Endothelial cell of umbilical vein (primary cell): ENCODE measurements around the gene PPARD. TPM values are rescaled to one million over a fixed set of nuclear protein-coding genes. Genes with fewer than 3 reads are reported as not detected.

Source experiments
- BruUV-seq: library from RNA; stranded (reverse); fragments of 400-500 nt; replicated peaks from 2 replicates; lab custom pipeline; 2021; lab: Mats Ljungman, UMichigan
- CTCF ChIA-PET: fragments of 300-600, 350-600 bp; sonication (Branson Sonifier 250); formaldehyde crosslinking; loops from one replicate; lab custom pipeline; 2021; ENCODE audit warnings: antibody characterized with exemption, inconsistent platforms; lab: Charles Lee
- POLR2A ChIA-PET: fragments of 300-600, 350-600 bp; sonication (Branson Sonifier 250); formaldehyde crosslinking; loops from one replicate; lab custom pipeline; 2021; ENCODE audit warnings: antibody characterized with exemption, inconsistent platforms; lab: Charles Lee
- DNase-seq: peaks from one replicate; pipeline ENCODE4 v3.0.0-alpha.2; 2011; ENCODE audit warnings: low read depth, low spot score
- FAIRE-seq: peaks from 2 replicates; lab custom pipeline; 2011; peaks lifted over from hg19 to GRCh38; lab: Jason Lieb, UNC
- H2AFZ ChIP-seq: 2 replicates; pipeline ENCODE4 v1.6.0; 2012; ENCODE audit warnings: low read depth, low read length, control low read depth, inconsistent platforms
- H3K27ac ChIP-seq: 2 replicates; pipeline ENCODE4 v1.5.1; 2011; ENCODE audit warnings: low read depth, mild to moderate bottlenecking, control low read depth, low read length, moderate library complexity; ENCODE audit not compliant: insufficient read depth
- H3K27me3 ChIP-seq, 2 experiments: 2 replicates each; pipeline versions ENCODE4 v1.6.0 to v1.6.1; 2011; ENCODE audit warnings: low read length in 2 of 2, mixed read lengths in 1 of 2; ENCODE audit not compliant: control insufficient read depth in 2 of 2, insufficient read depth in 2 of 2
- H3K36me3 ChIP-seq, 2 experiments: 2 replicates in 1 of 2; 3 replicates in 1 of 2; pipeline ENCODE4 v1.5.1; 2011; ENCODE audit warnings: low read length in 2 of 2, mild to moderate bottlenecking in 1 of 2, moderate library complexity in 1 of 2; ENCODE audit not compliant: control insufficient read depth in 2 of 2, insufficient read depth in 2 of 2; ENCODE audit errors: extremely low read depth in 1 of 2
- H3K4me1 ChIP-seq: 3 replicates; pipeline ENCODE4 v1.5.1; 2011; ENCODE audit warnings: mild to moderate bottlenecking, low read length; ENCODE audit not compliant: control insufficient read depth, insufficient read depth; ENCODE audit errors: extremely low read depth
- H3K4me2 ChIP-seq: 2 replicates; pipeline ENCODE4 v1.6.1; 2011; ENCODE audit warnings: low read length, control low read depth, mixed read lengths; ENCODE audit not compliant: insufficient read depth
- H3K4me3 ChIP-seq, 3 experiments: fragments of 200-600 bp in 1 of 3; sonication (generic), shearing (Covaris generic) in 1 of 3; replicated peaks in 1 of 3; 2 replicates each; pipeline ENCODE4 v1.5.1; 2011 to 2016; ENCODE audit warnings: control low read depth in 3 of 3, low read length in 3 of 3, mild to moderate bottlenecking in 2 of 3, inconsistent platforms in 1 of 3, low read depth in 1 of 3, moderate library complexity in 1 of 3; ENCODE audit not compliant: insufficient read depth in 1 of 3
- H3K79me2 ChIP-seq: 2 replicates; pipeline ENCODE4 v1.6.0; 2012; ENCODE audit warnings: low read length, inconsistent platforms; ENCODE audit not compliant: control insufficient read depth, insufficient read depth
- H3K9ac ChIP-seq: replicated peaks from 2 replicates; pipeline ENCODE3; 2011; ENCODE audit warnings: low read length, control low read depth; ENCODE audit not compliant: insufficient read depth; ENCODE audit errors: extremely low read depth
- H3K9me1 ChIP-seq: replicated peaks from 3 replicates; pipeline ENCODE4 v1.6.0; 2011; ENCODE audit warnings: mild to moderate bottlenecking, low read length; ENCODE audit not compliant: control insufficient read depth, insufficient read depth; ENCODE audit errors: extremely low read depth
- H3K9me3 ChIP-seq: replicated peaks from 2 replicates; pipeline ENCODE4 v1.5.1; 2012; ENCODE audit warnings: low read length, inconsistent platforms; ENCODE audit not compliant: control insufficient read depth, insufficient read depth
- H4K20me1 ChIP-seq: replicated peaks from 2 replicates; pipeline ENCODE3; 2011; ENCODE audit warnings: mild to moderate bottlenecking, low read length; ENCODE audit not compliant: control insufficient read depth, insufficient read depth; ENCODE audit errors: extremely low read depth
- EZH2 ChIP-seq: IDR thresholded peaks from 2 replicates; pipeline ENCODE4 v1.6.1; 2012; ENCODE audit warnings: borderline replicate concordance, low read depth, mild to moderate bottlenecking, moderate library complexity, low read length, inconsistent platforms; ENCODE audit not compliant: severe bottlenecking
- FOS ChIP-seq: IDR thresholded peaks from 2 replicates; pipeline ENCODE4 v1.6.1; 2011; ENCODE audit warnings: mild to moderate bottlenecking, low read length, moderate library complexity, borderline replicate concordance; ENCODE audit not compliant: insufficient read depth
- GATA2 ChIP-seq: IDR thresholded peaks from 2 replicates; pipeline ENCODE4 v1.7.0; 2011; ENCODE audit warnings: low read depth, mild to moderate bottlenecking, moderate library complexity, mixed read lengths, low read length; ENCODE audit not compliant: insufficient read length, insufficient read depth
- JUN ChIP-seq: IDR thresholded peaks from 2 replicates; pipeline ENCODE4 v1.6.1; 2011; ENCODE audit warnings: borderline replicate concordance, low read depth; ENCODE audit not compliant: insufficient read length, insufficient read depth
- MYC ChIP-seq: IDR thresholded peaks from one replicate; pipeline ENCODE4 v1.6.1; 2011; ENCODE audit warnings: mild to moderate bottlenecking, low read depth, low read length
- POLR2A ChIP-seq: IDR thresholded peaks from 2 replicates; pipeline ENCODE4 v1.6.1; 2012; ENCODE audit warnings: low read depth, mild to moderate bottlenecking, control low read depth, low read length
- POLR2AphosphoS5 ChIP-seq: IDR thresholded peaks from 2 replicates; pipeline ENCODE4 v1.6.1; 2012; ENCODE audit warnings: low read depth, mild to moderate bottlenecking, control low read depth, low read length, moderate library complexity; ENCODE audit not compliant: insufficient read depth
- dilution Hi-C: fragments of 300-500 bp; cut with MboI; formaldehyde crosslinking; loops from one replicate; pipeline ENCODE4 v1.15.0; 2019; ENCODE audit warnings: low sequenced_read_pairs; ENCODE audit not compliant: extremely low pct_ligation_motif_present
- intact Hi-C: fragments of 100-400 bp; cut with micrococcal nuclease; formaldehyde crosslinking; loops from one replicate; pipeline ENCODE4 v1.10.0; 2022
- polyA plus RNA-seq, 4 experiments: library from polyadenylated mRNA; depleted of rRNA in 3 of 4; stranded (reverse) in 3 of 4; unstranded in 1 of 4; fragments of >200 nt; gene quantifications; 2 replicates each; pipeline versions ENCODE4 v1.2.1 to v1.2.3, GENCODE V29; 2011 to 2012; ENCODE audit warnings: missing spikeins in 1 of 4
- total RNA-seq: library from RNA; stranded (reverse); gene quantifications from 2 replicates; pipeline ENCODE4 v1.2.3, GENCODE V29; 2021
- TF ChIP-seq, protein P1 (sequence below), 2 donors: IDR thresholded peaks; 1 replicate in 1 of 2; 2 replicates in 1 of 2; pipeline ENCODE4 v1.5.1; 2011; ENCODE audit warnings: low read length in 2 of 2, mild to moderate bottlenecking in 2 of 2, moderate library complexity in 2 of 2, control low read depth in 1 of 2, inconsistent platforms in 1 of 2, low read depth in 1 of 2; ENCODE audit not compliant: insufficient read depth in 1 of 2; ENCODE audit errors: extremely low read depth in 1 of 2
- TF ChIP-seq, protein P2 (sequence below): IDR thresholded peaks from 2 replicates; pipeline ENCODE4 v1.6.1; 2011; ENCODE audit not compliant: insufficient read depth, insufficient read length

Gene PPARD
- total and polyA plus RNA-seq, 2 donors (not counting 3 experiments of a cell fraction or from before 2014, with no cell fraction given) = 23.4 to 29.2 TPM

DNA sequence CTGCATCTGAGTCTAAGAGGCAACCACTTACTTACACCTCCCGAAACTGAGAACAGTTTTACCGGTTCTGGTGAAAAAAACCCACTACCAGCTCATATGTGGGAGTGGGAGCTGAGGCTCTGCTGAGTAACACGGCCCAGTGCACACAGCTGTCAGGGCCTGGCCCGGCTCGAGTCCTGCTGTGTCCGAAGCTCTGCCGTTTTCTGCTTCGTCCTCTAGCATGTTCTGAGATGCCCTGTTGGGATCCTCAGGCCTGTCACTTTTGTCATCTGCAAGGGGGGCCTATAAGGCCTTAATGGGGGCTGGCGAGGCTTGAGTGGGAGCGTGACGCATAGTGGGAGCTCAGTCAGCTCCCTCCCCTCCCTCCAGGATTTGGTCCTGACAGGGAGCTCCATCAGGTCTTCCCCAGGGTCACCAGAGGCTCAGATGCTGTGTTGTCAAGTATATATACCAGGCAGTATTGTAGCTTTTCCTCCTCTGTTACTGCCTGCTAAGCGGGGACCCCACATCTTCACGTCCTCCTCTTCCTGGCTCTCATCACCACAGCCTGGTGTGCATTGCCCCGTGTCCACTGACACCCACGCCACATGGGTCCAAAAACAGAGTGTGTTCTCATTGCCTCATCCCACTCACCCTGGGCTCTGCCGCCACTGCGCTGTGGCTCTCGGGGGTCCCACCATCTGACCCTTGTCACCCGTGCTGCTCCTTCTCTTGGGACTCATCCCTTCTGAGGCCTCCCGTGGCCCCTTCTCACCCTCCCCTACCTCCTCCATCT, 64.5 kb downstream of the PPARD start:
- no peak overlapping the region for H3K9ac ChIP-seq
- no peak for FAIRE-seq
- ChIA-PET POLR2A (no interaction called here), CTCF (interaction anchor here (0.9 to 2.4 kb wide), 4 partner anchors 12 to 79 kb away, joined by 3 to 10 read pairs (median 6); partner anchors contain the start of gene PPARD)
- no peak overlapping the region for H3K4me3 ChIP-seq
- TF ChIP-seq EZH2 (no peak), POLR2A (no peak), MYC (no peak), GATA2 (no peak), POLR2AphosphoS5 (no peak), JUN (no peak), FOS (no peak)
- TF ChIP-seq, protein P1, sequence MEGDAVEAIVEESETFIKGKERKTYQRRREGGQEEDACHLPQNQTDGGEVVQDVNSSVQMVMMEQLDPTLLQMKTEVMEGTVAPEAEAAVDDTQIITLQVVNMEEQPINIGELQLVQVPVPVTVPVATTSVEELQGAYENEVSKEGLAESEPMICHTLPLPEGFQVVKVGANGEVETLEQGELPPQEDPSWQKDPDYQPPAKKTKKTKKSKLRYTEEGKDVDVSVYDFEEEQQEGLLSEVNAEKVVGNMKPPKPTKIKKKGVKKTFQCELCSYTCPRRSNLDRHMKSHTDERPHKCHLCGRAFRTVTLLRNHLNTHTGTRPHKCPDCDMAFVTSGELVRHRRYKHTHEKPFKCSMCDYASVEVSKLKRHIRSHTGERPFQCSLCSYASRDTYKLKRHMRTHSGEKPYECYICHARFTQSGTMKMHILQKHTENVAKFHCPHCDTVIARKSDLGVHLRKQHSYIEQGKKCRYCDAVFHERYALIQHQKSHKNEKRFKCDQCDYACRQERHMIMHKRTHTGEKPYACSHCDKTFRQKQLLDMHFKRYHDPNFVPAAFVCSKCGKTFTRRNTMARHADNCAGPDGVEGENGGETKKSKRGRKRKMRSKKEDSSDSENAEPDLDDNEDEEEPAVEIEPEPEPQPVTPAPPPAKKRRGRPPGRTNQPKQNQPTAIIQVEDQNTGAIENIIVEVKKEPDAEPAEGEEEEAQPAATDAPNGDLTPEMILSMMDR (IDR thresholded peaks at IDR 0.05; ENCODE audit: extremely low read depth in 1 of 2, insufficient read depth in 1 of 2, low read depth in 1 of 2, low read length in 2 of 2) = no peak
- TF ChIP-seq, protein P2, sequence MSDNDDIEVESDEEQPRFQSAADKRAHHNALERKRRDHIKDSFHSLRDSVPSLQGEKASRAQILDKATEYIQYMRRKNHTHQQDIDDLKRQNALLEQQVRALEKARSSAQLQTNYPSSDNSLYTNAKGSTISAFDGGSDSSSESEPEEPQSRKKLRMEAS = no peak
- intact Hi-C loops = no loop called here
- H3K4me2 ChIP-seq = no peak overlapping the region
- DNase-seq = no peak
- H3K9me3 ChIP-seq = no peaks in the 10 kb centered on the region
- no peaks in the 10 kb centered on the region for H3K9me1 ChIP-seq
- H3K27ac ChIP-seq = no peak overlapping the region
- peaks cover 2 to 7% of the 10 kb centered on the region in 2 experiments for H3K36me3 ChIP-seq
- no peak overlapping the region for H2AFZ ChIP-seq
- H4K20me1 ChIP-seq = no peaks in the 10 kb centered on the region
- dilution Hi-C loops = no loop called here
- no peaks in the 10 kb centered on the region for H3K79me2 ChIP-seq
- H3K27me3 ChIP-seq = no peaks in the 10 kb centered on the region
- no TSS peak for BruUV-seq
- no peaks in the 10 kb centered on the region for H3K4me1 ChIP-seq
